ENCODE data around the gene FYCO1. TPM values are rescaled to one million over a fixed set of nuclear protein-coding genes. Genes with fewer than 3 reads are reported as not detected.

The FYCO1 gene
- total RNA-seq, 4 donors from 2014 or later: 35.8 to 51.2 (median 43.8) TPM

DNA sequence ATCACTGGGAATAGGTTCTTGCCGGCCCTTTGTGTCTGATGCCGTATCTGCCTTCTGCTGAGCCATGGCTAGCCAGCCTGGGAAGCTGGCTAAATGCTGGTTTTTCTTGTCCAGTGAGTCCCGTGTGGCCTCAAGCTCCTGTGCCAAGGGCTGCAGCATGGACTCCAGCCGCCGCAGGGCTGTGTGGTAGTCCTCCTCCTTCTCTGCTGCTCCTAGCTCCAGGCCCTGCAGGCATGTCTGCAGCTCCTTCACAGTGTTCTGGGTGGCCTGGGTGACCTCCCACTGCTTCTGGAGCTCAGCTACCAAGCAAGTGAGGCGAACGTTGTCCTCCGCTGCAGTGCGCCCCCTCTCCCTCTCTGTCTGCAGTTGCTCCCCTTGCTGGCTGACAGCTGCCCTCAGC lies 27.5 kb downstream of the FYCO1 start:
- H3K9me3 ChIP-seq: no peaks in the 10 kb centered on the region
- no peak for DNase-seq
- no peak overlapping the region for H3K4me3 ChIP-seq
- TF ChIP-seq, protein P1, sequence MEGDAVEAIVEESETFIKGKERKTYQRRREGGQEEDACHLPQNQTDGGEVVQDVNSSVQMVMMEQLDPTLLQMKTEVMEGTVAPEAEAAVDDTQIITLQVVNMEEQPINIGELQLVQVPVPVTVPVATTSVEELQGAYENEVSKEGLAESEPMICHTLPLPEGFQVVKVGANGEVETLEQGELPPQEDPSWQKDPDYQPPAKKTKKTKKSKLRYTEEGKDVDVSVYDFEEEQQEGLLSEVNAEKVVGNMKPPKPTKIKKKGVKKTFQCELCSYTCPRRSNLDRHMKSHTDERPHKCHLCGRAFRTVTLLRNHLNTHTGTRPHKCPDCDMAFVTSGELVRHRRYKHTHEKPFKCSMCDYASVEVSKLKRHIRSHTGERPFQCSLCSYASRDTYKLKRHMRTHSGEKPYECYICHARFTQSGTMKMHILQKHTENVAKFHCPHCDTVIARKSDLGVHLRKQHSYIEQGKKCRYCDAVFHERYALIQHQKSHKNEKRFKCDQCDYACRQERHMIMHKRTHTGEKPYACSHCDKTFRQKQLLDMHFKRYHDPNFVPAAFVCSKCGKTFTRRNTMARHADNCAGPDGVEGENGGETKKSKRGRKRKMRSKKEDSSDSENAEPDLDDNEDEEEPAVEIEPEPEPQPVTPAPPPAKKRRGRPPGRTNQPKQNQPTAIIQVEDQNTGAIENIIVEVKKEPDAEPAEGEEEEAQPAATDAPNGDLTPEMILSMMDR (IDR thresholded peaks at IDR 0.05): no peak
- TF ChIP-seq POLR2A (IDR thresholded peaks at IDR 0.05): no peak
- H3K27ac ChIP-seq: no peak overlapping the region
- H3K4me1 ChIP-seq: peaks cover 0 to 5% (median 0%) of the 10 kb centered on the region in 4 donors
- H3K27me3 ChIP-seq: no peaks in the 10 kb centered on the region
- peaks cover 0 to 98% (median 0%) of the 10 kb centered on the region in 3 donors for H3K36me3 ChIP-seq

DNA sequence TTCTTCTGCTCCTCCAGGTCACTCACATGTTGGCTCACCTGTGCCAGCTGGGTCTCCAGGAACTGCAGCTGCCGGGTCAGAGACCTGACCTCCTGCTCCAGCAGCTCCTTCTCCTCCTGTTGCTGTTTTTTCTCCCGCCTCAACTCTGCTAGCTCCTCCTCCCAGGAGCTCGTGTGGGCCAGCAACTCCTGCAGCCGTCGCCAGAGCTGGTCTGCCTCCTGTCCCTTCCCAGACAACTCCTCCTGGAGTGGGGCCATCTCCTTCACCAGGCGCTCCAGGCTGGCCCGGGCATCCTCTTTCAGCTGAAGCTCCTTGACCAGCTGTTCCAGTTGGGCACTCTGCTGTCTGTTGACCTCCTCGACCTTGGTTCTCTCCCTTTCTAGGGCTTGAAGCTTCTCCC lies 27.9 kb downstream of the FYCO1 start:
- no peak for DNase-seq
- Histone ChIP-seq H3K9me3 (no peaks in the 10 kb centered on the region), H3K4me1 (peaks cover 0 to 5% (median 0%) of the 10 kb centered on the region in 4 donors), H3K27ac (peak overlapping the region in 1 of 4 donors; percentile 14), H3K4me3 (no peak overlapping the region), H3K27me3 (no peaks in the 10 kb centered on the region), H3K36me3 (peaks cover 0 to 96% (median 0%) of the 10 kb centered on the region in 3 donors)
- no peak for TF ChIP-seq POLR2A (IDR thresholded peaks at IDR 0.05)
- TF ChIP-seq, protein P1 (IDR thresholded peaks at IDR 0.05): no peak

GRCh38 chr3:45966950-45967640 lies 28.5 kb downstream of the FYCO1 start:
- H3K9me3 ChIP-seq: no peaks in the 10 kb centered on the region
- H3K27ac ChIP-seq: peak overlapping the region in 1 of 4 donors; percentile 14
- TF ChIP-seq, protein P1 (IDR thresholded peaks at IDR 0.05): no peak
- TF ChIP-seq POLR2A (IDR thresholded peaks at IDR 0.05): no peak
- H3K4me3 ChIP-seq: no peak overlapping the region
- H3K36me3 ChIP-seq: peaks cover 0 to 96% (median 0%) of the 10 kb centered on the region in 3 donors
- DNase-seq: no peak
- H3K4me1 ChIP-seq: peaks cover 0 to 5% (median 0%) of the 10 kb centered on the region in 4 donors
- no peaks in the 10 kb centered on the region for H3K27me3 ChIP-seq

DNA sequence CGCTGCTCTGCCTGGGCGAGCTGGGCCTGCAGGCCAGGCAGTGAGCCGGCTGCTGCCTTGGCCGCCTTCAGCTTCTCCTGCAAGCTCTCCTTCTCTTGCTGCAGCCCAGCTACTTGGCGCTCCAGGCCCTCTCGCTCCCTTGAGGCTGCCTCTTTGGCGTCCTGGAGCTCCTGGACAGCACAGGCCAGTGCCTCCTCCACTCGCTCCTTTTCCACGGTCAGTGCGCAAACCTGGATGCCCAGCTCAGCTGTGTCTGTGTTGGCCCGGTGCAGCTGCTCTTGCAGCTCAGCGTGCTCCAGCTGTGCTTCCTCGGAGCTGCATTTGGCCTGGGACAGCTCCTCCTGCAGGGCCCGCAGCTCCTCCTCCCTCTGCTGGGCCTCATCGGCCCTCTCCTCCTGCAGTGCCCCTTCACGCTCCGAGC lies 29.2 kb downstream of the FYCO1 start:
- DNase-seq: no peak
- Histone ChIP-seq H3K9me3 (no peaks in the 10 kb centered on the region), H3K27ac (peak overlapping the region in 1 of 4 donors; percentile 28), H3K4me1 (peaks cover 0 to 5% (median 0%) of the 10 kb centered on the region in 4 donors), H3K27me3 (no peaks in the 10 kb centered on the region), H3K4me3 (no peak overlapping the region), H3K36me3 (peaks cover 0 to 96% (median 0%) of the 10 kb centered on the region in 3 donors)
- TF ChIP-seq, protein P1 (IDR thresholded peaks at IDR 0.05): no peak
- TF ChIP-seq POLR2A (IDR thresholded peaks at IDR 0.05): no peak

DNA sequence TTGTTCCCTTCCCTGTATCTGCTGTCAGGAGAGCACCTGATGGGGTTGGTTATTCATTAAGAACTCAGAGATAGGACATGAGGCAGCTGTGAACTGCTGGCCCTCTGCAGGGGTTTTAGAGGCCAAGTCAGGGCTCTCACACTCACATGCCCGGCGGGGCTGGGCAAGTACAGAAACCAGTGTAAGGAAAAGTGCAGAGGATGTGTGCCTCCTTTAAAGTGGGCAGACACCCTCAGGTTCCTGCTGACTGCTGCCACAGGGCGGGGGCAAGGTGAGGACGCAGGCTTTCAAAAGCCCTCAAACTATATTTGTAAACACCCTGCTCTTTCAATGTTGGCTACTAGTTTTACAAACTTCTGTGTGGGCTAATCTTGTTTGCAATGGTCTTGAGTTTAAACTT lies 30.0 kb downstream of the FYCO1 start:
- Histone ChIP-seq H3K36me3 (peaks cover 0 to 96% (median 0%) of the 10 kb centered on the region in 3 donors), H3K4me3 (no peak overlapping the region), H3K4me1 (peaks cover 0 to 5% (median 0%) of the 10 kb centered on the region in 4 donors), H3K27me3 (no peaks in the 10 kb centered on the region), H3K27ac (peak overlapping the region in 3 of 4 donors; percentile 10 to 32 (median 30)), H3K9me3 (no peaks in the 10 kb centered on the region)
- DNase-seq: peak in 2 of 3 donors; percentile 29 to 47
- no peak for TF ChIP-seq POLR2A (IDR thresholded peaks at IDR 0.05)
- TF ChIP-seq, protein P1 (IDR thresholded peaks at IDR 0.05): no peak

Data from Peyer's patch (tissue), 4 donors.